HG02938 (cell line): Measurements from ENCODE around the gene SMPD3.

Experiments used
- ATAC-seq: cut with Tn5 transposase; IDR thresholded peaks from one replicate; pipeline ENCODE4 v1.9.1; 2021; ENCODE audit warnings: mild to moderate bottlenecking, moderate library complexity; ENCODE audit not compliant: unreplicated experiment

Gene SMPD3

GRCh38 chr16:68408428-68408827 is 39.9 kb downstream of the SMPD3 start:
- ATAC-seq: no peak

GRCh38 chr16:68406458-68407152 is 41.7 kb downstream of the SMPD3 start:
- no peak for ATAC-seq

GRCh38 chr16:68404736-68405345 is 43.5 kb downstream of the SMPD3 start:
- ATAC-seq: no peak

- no peak for ATAC-seq
Observed at GRCh38 chr16:68403704-68404103, 44.6 kb downstream of the SMPD3 start.

GRCh38 chr16:68403177-68403576 is 45.1 kb downstream of the SMPD3 start:
- no peak for ATAC-seq

GRCh38 chr16:68402748-68403040 is 45.6 kb downstream of the SMPD3 start:
- ATAC-seq: no peak

GRCh38 chr16:68401871-68402747 is 46.2 kb downstream of the SMPD3 start:
- no peak for ATAC-seq

- ATAC-seq: no peak
Observed at GRCh38 chr16:68400924-68401460, 47.3 kb downstream of the SMPD3 start.

GRCh38 chr16:68400083-68400923 is 48.0 kb downstream of the SMPD3 start:
- ATAC-seq: no peak

- ATAC-seq: no peak
Observed at GRCh38 chr16:68399456-68399855, 48.9 kb downstream of the SMPD3 start.

- no peak for ATAC-seq
Observed at GRCh38 chr16:68397710-68398201, 50.6 kb downstream of the SMPD3 start.

GRCh38 chr16:68396481-68396880 is 51.8 kb downstream of the SMPD3 start:
- no peak for ATAC-seq

GRCh38 chr16:68395815-68396214 is 52.5 kb downstream of the SMPD3 start:
- ATAC-seq: no peak

GRCh38 chr16:68395167-68395786 is 53.0 kb downstream of the SMPD3 start:
- no peak for ATAC-seq

GRCh38 chr16:68393333-68393732 is 55.0 kb downstream of the SMPD3 start:
- ATAC-seq: no peak

GRCh38 chr16:68389750-68390371 is 58.4 kb downstream of the SMPD3 start:
- no peak for ATAC-seq

- no peak for ATAC-seq
Observed at GRCh38 chr16:68389006-68389405, 59.3 kb downstream of the SMPD3 start.

- ATAC-seq: no peak
Observed at GRCh38 chr16:68388124-68388523, 60.2 kb downstream of the SMPD3 start.

GRCh38 chr16:68387301-68387700 is 61.0 kb downstream of the SMPD3 start:
- ATAC-seq: no peak

- ATAC-seq: no peak
Observed at GRCh38 chr16:68386628-68387027, 61.7 kb downstream of the SMPD3 start.
